ENCODE measurements around the gene IRF6. TPM values are rescaled to one million over a fixed set of nuclear protein-coding genes. Genes with fewer than 3 reads are reported as not detected.

Gene IRF6
- total RNA-seq, 1 donor: 3.1 TPM

- H3K4me3 ChIP-seq (ENCODE audit: low read depth, low read length): no peak overlapping the region
- no peak for DNase-seq (ENCODE audit: low read depth)
- TF ChIP-seq, protein P1, sequence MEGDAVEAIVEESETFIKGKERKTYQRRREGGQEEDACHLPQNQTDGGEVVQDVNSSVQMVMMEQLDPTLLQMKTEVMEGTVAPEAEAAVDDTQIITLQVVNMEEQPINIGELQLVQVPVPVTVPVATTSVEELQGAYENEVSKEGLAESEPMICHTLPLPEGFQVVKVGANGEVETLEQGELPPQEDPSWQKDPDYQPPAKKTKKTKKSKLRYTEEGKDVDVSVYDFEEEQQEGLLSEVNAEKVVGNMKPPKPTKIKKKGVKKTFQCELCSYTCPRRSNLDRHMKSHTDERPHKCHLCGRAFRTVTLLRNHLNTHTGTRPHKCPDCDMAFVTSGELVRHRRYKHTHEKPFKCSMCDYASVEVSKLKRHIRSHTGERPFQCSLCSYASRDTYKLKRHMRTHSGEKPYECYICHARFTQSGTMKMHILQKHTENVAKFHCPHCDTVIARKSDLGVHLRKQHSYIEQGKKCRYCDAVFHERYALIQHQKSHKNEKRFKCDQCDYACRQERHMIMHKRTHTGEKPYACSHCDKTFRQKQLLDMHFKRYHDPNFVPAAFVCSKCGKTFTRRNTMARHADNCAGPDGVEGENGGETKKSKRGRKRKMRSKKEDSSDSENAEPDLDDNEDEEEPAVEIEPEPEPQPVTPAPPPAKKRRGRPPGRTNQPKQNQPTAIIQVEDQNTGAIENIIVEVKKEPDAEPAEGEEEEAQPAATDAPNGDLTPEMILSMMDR (IDR thresholded peaks at IDR 0.05; ENCODE audit: insufficient read depth, low read length): no peak
Measured at GRCh38 chr1:209749670-209750323, 56.1 kb downstream of the IRF6 start.

GRCh38 chr1:209749205-209749604, 56.7 kb downstream of the IRF6 start:
- no peak for DNase-seq (ENCODE audit: low read depth)
- TF ChIP-seq, protein P1 (IDR thresholded peaks at IDR 0.05; ENCODE audit: insufficient read depth, low read length): no peak
- no peak overlapping the region for H3K4me3 ChIP-seq (ENCODE audit: low read depth, low read length)

DNA sequence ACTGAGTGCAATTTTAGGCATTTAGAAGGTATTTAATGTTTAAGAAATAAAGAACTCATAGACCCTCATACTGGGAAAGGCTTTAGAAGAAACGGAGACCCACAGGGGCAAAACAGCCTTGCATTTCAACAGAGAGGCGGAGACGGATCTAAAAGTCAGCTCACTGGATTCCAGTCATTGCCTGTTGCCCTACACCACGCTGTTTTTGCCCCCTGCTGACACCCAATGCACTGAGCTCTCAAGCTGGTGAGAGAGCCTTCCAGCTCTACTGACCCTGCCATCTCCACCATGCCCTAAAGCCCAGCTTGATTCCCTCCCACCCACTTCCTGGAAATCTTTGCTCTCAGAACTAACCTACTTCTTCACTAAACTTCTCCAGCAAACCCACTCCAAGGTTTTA, 57.3 kb downstream of the IRF6 start:
- no peak overlapping the region for H3K4me3 ChIP-seq (ENCODE audit: low read depth, low read length)
- TF ChIP-seq, protein P1 (IDR thresholded peaks at IDR 0.05; ENCODE audit: insufficient read depth, low read length): no peak
- DNase-seq (ENCODE audit: low read depth): no peak

- peak overlapping the region; percentile 38 for H3K4me3 ChIP-seq (ENCODE audit: low read depth, low read length)
- DNase-seq (ENCODE audit: low read depth): peak; percentile 95
- TF ChIP-seq, protein P1 (IDR thresholded peaks at IDR 0.05; ENCODE audit: insufficient read depth, low read length): peak; percentile 83
Measured at GRCh38 chr1:209747580-209748262, 58.2 kb downstream of the IRF6 start.

GRCh38 chr1:209746451-209747165, 59.3 kb downstream of the IRF6 start:
- TF ChIP-seq, protein P1 (IDR thresholded peaks at IDR 0.05; ENCODE audit: insufficient read depth, low read length): no peak
- peak; percentile 26 for DNase-seq (ENCODE audit: low read depth)
- no peak overlapping the region for H3K4me3 ChIP-seq (ENCODE audit: low read depth, low read length)

- TF ChIP-seq, protein P1 (IDR thresholded peaks at IDR 0.05; ENCODE audit: insufficient read depth, low read length): no peak
- H3K4me3 ChIP-seq (ENCODE audit: low read depth, low read length): no peak overlapping the region
- peak; percentile 93 for DNase-seq (ENCODE audit: low read depth)
Measured at GRCh38 chr1:209743145-209743482, 62.8 kb downstream of the IRF6 start.
